ENCODE measurements around the gene CNPY4. TPM values are rescaled to one million over a fixed set of nuclear protein-coding genes. Genes with fewer than 3 reads are reported as not detected.

CNPY4 gene
- total RNA-seq, 1 experiment from 2014 or later, result 10.4 TPM

DNA sequence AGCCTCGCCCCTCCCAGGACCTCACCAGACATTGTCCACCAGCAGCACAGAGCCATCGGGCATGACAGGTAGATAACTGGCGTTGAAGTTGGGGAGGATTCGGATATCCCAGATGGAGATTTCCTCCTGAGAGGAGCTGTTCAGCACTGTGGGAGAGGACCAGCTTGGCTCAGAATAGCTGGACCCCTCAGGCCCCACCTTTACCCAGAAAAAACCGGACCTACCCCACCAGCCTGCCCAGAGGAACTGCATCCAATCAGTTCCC, 37.6 kb downstream of the CNPY4 start:
- no peak overlapping the region for H3K27ac ChIP-seq (ENCODE audit: insufficient read length, low read depth, low read length)
- H3K4me1 ChIP-seq (ENCODE audit: insufficient read depth, low read length), result no peaks in the 10 kb centered on the region; the same call in 1 of the 2 replicates
- H3K79me2 ChIP-seq (ENCODE audit: insufficient read depth, low read length), result no peaks in the 10 kb centered on the region
- no peaks in the 10 kb centered on the region for H3K27me3 ChIP-seq (ENCODE audit: insufficient read depth, low read length)
- H3T11ph ChIP-seq (ENCODE audit: low read length), result no peak overlapping the region
- H3K23ac ChIP-seq (ENCODE audit: insufficient read length, low read depth, low read length), result no peak overlapping the region
- no peak overlapping the region for H2BK120ac ChIP-seq (ENCODE audit: low read depth, low read length, poor library complexity, severe bottlenecking)
- no peak overlapping the region for H2AFZ ChIP-seq (ENCODE audit: low read length)
- no peak overlapping the region for H2BK20ac ChIP-seq (ENCODE audit: low read depth, low read length, poor library complexity, severe bottlenecking)
- no peak overlapping the region for H2BK12ac ChIP-seq (ENCODE audit: insufficient read length, low read depth, low read length)
- H4K91ac ChIP-seq (ENCODE audit: insufficient read length, low read depth, low read length), result no peak overlapping the region
- peaks cover 2% of the 10 kb centered on the region for H3K79me1 ChIP-seq (ENCODE audit: insufficient read depth, low read depth, low read length, poor library complexity, severe bottlenecking)
- H2BK5ac ChIP-seq (ENCODE audit: insufficient read length, low read length), result no peak overlapping the region
- no peaks in the 10 kb centered on the region; the same call in 1 of the 2 replicates for H3K27me3 Mint-ChIP-seq (ENCODE audit: low read depth)
- WGBS (ENCODE audit: extremely low coverage, insufficient read length, low lambda C conversion rate), result no CpG with 5 or more reads among the region's 5 CpGs
- no peaks in the 10 kb centered on the region for H3K9me3 ChIP-seq (ENCODE audit: control insufficient read depth, low read depth, low read length)
- DNase-seq, result no peak
- H3K14ac ChIP-seq (ENCODE audit: insufficient read depth, low read length), result no peak overlapping the region
- H4K20me1 ChIP-seq (ENCODE audit: control insufficient read depth, insufficient read depth, insufficient read length), result no peaks in the 10 kb centered on the region
- peak overlapping the region in 1 of 3 experiments; percentile 92; a peak in 1 of 7 replicates for H3K27ac Mint-ChIP-seq
- peaks cover 21 to 51% (median 48%) of the 10 kb centered on the region in 3 experiments; a peak in 6 of 7 replicates for H3K36me3 Mint-ChIP-seq (ENCODE audit: insufficient read depth in 1 of 3, low read depth in 3 of 3)
- H3K4me2 ChIP-seq (ENCODE audit: insufficient read depth, insufficient read length, low read length), result peak overlapping the region; percentile 92
- H3K9me3 Mint-ChIP-seq, result no peaks in the 10 kb centered on the region
- no peak overlapping the region for H2AK5ac ChIP-seq (ENCODE audit: insufficient read length, low read length)
- H2BK15ac ChIP-seq (ENCODE audit: low read depth, low read length), result no peak overlapping the region
- H4K8ac ChIP-seq (replicated peaks; ENCODE audit: insufficient read length, low read depth, low read length), result no peak overlapping the region
- H3K4ac ChIP-seq (ENCODE audit: low read depth, low read length), result no peak overlapping the region
- no peak overlapping the region for H3K18ac ChIP-seq (ENCODE audit: insufficient read length, low read depth, low read length)
- H3K9ac ChIP-seq (ENCODE audit: extremely low read depth, insufficient read length, low read length), result no peak overlapping the region
- H4K5ac ChIP-seq (ENCODE audit: insufficient read length, low read depth, low read length), result no peak overlapping the region
- no peak overlapping the region for H3K56ac ChIP-seq (ENCODE audit: insufficient read length, low read depth, low read length)
- peaks cover 10% of the 10 kb centered on the region for H3K23me2 ChIP-seq (ENCODE audit: insufficient read length, low read depth, low read length, poor library complexity, severe bottlenecking)
- H3K4me3 Mint-ChIP-seq, result peak overlapping the region; percentile 75 to 82
- TF ChIP-seq, protein P1, sequence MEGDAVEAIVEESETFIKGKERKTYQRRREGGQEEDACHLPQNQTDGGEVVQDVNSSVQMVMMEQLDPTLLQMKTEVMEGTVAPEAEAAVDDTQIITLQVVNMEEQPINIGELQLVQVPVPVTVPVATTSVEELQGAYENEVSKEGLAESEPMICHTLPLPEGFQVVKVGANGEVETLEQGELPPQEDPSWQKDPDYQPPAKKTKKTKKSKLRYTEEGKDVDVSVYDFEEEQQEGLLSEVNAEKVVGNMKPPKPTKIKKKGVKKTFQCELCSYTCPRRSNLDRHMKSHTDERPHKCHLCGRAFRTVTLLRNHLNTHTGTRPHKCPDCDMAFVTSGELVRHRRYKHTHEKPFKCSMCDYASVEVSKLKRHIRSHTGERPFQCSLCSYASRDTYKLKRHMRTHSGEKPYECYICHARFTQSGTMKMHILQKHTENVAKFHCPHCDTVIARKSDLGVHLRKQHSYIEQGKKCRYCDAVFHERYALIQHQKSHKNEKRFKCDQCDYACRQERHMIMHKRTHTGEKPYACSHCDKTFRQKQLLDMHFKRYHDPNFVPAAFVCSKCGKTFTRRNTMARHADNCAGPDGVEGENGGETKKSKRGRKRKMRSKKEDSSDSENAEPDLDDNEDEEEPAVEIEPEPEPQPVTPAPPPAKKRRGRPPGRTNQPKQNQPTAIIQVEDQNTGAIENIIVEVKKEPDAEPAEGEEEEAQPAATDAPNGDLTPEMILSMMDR (conservative IDR thresholded peaks at IDR 0.05), result no peak
- H3K4me1 Mint-ChIP-seq, result peaks cover 17 to 28% of the 10 kb centered on the region in 2 experiments

Measured in H9 (cell line).